ENCODE data around the gene TMEM86B. TPM values are rescaled to one million over a fixed set of nuclear protein-coding genes. Genes with fewer than 3 reads are reported as not detected.

TMEM86B gene
- total and polyA plus RNA-seq, 3 experiments from 2014 or later: 2.9 to 10.3 (median 8.5) TPM

DNA sequence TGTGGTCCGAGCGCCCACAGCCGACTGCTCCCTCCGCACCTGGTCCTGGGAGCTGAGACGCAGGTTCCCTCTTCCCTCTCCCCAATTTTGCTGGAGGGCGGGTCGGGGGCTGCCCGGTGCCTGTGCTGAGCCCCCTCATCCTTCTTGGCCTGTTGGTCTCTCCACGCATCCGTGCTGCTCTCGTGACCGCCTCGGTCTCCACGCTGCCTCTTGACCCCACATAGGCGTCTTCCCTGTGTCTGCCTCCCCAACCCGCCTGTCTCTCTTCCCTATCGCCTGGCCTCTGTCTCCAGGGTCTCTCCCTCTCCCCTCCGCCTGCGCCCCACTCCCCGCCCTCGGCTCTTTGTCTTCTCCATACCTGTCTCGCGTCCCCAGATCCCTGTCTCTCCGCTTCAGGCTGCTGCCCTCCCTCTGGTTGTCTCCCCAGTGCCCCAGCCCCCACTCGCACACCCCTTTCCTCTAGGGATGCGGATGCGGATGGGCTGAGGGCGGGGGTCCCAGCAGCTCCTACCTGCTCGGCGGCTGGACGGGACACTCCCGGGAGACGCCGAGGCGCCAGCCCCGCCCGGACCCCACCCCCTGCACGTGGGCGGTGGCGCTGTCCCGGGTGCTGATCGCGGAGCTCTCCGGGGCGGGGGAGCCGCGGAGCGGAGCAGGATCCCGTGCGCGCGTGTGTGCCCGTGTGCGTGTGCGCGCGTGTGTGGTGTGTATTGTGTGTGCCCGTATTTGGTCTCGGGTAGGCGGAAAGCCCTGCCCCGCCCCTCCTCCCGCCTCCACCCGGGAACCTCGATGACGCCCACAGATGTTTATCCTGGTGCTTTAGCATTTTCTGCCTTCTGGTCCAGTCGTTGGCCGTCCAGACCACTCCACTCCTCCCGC lies 48.7 kb downstream of the TMEM86B start, which contains the start of gene SYT5:
Gene SYT5, minus strand, starts transcription at position 684 of the 879 bp plus-strand sequence. CDS start 1,248 bp downstream, outside the sequence.
- peaks cover 23% of the 10 kb centered on the region for H3K4me1 ChIP-seq (ENCODE audit: insufficient read depth, low read length)
- Mint-ChIP-seq H3K27ac (peak within 1 kb of the TSS; percentile 26 to 97 (median 96)), H3K36me3 (no peaks in the 10 kb centered on the region), H3K4me3 (peak within 1 kb of the TSS; percentile 75 to 92 (median 78)), H3K9me3 (peaks cover 0 to 2% (median 0%) of the 10 kb centered on the region in 5 donors), H3K4me1 (peaks cover 17 to 29% (median 18%) of the 10 kb centered on the region in 3 donors), H3K27me3 (peaks cover 60 to 68% of the 10 kb centered on the region in 2 donors)
- peaks cover 61% of the 10 kb centered on the region for H3K27me3 ChIP-seq (ENCODE audit: insufficient read depth, low read length, poor library complexity, severe bottlenecking)
- H3K36me3 ChIP-seq (ENCODE audit: insufficient read depth, low read length): no peaks in the 10 kb centered on the region
- ChIA-PET POLR2A (interaction anchor here (0.6 to 1.0 kb wide), 2 partner anchors 40 to 1521 kb away, joined by 3 read pairs; no protein-coding TSS in a partner anchor), CTCF (no interaction called here)
- H3K9me3 ChIP-seq (ENCODE audit: low read length): no peaks in the 10 kb centered on the region
- DNase-seq: peak; percentile 37 to 76 (median 52)
- H3K27ac ChIP-seq (ENCODE audit: low read depth, low read length): peak within 1 kb of the TSS; percentile 62
- H3K4me3 ChIP-seq (ENCODE audit: low read length): peak within 1 kb of the TSS; percentile 57

DNA sequence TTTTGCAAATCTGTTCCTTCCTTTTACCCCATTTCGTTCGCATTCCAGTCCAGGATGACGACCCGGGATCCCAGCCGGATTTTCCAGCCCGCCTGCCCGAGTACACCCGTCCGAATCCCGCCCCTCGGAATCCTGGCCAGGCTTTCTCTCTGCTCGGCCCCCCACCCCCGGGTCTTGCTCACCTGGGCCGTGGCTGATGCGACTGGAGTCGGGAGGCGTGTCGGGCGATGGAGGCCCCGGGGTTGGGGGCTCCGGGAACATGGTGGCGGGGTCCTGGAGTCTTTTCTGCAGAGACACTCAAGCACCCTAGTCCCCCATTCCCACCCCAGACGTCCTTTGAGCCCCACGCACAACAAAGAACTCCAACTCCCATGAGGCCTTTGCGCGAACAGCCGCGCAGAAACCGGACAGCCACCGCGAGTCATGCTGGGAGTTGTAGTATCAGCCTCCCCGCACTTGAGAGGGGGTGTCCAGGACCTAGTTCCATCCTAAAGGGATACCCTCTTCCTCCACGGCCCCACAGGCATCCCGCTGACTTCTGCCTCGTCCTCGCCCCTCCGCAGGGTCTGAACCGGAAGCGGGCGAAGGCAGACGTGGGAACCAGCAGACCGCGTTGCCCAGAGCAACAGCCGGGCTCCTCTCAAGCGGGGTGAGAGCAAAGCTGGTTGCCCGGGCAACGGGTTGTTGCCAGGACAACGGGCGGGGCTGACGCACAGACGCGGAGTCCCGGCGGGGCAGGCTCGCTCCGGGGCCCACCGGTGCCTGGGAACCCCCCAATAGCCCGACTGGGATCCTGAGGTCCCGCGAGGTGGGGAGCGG lies 49.6 kb downstream of the TMEM86B start:
- Mint-ChIP-seq H3K4me3 (peak overlapping the region; percentile 75 to 92 (median 78)), H3K27ac (peak overlapping the region; percentile 26 to 97 (median 94)), H3K9me3 (peaks cover 0 to 7% (median 0%) of the 10 kb centered on the region in 5 donors), H3K27me3 (peaks cover 68 to 72% of the 10 kb centered on the region in 2 donors), H3K36me3 (no peaks in the 10 kb centered on the region), H3K4me1 (peaks cover 21 to 36% (median 24%) of the 10 kb centered on the region in 3 donors)
- ChIA-PET POLR2A (interaction anchor here (0.6 kb wide), 2 partner anchors 123 to 1520 kb away, joined by 3 to 4 read pairs; no protein-coding TSS in a partner anchor), CTCF (no interaction called here)
- H3K4me3 ChIP-seq (ENCODE audit: low read length): peak overlapping the region; percentile 57
- H3K4me1 ChIP-seq (ENCODE audit: insufficient read depth, low read length): peaks cover 28% of the 10 kb centered on the region
- peak overlapping the region; percentile 62 for H3K27ac ChIP-seq (ENCODE audit: low read depth, low read length)
- H3K27me3 ChIP-seq (ENCODE audit: insufficient read depth, low read length, poor library complexity, severe bottlenecking): peaks cover 70% of the 10 kb centered on the region
- no peaks in the 10 kb centered on the region for H3K9me3 ChIP-seq (ENCODE audit: low read length)
- peak; percentile 95 to 99 (median 97) for DNase-seq
- no peaks in the 10 kb centered on the region for H3K36me3 ChIP-seq (ENCODE audit: insufficient read depth, low read length)

Other genes with a start within 250 kb of the TMEM86B start
- gene GP6, start 190.5 kb downstream of the TMEM86B start, total RNA-seq: not detected
- 0.21 TPM for gene GP6, start 190.5 kb downstream of the TMEM86B start, polyA plus RNA-seq
- gene RDH13, start 165.6 kb downstream of the TMEM86B start, total RNA-seq: 10 to 100 TPM; 21.4 to 22.2 TPM
- gene RDH13, start 165.6 kb downstream of the TMEM86B start, polyA plus RNA-seq: 15.8 TPM
- gene EPS8L1, start 152.9 kb downstream of the TMEM86B start, total RNA-seq: under 1 TPM; 0.27 to 0.74 TPM
- 0.28 TPM for gene EPS8L1, start 152.9 kb downstream of the TMEM86B start, polyA plus RNA-seq
- 10 to 100 TPM; 95.4 to 98.3 TPM for gene PPP1R12C, start 111.1 kb downstream of the TMEM86B start, total RNA-seq
- 7.7 TPM for gene PPP1R12C, start 111.1 kb downstream of the TMEM86B start, polyA plus RNA-seq
- not detected for gene TNNT1, start 79.6 kb downstream of the TMEM86B start, total RNA-seq
- gene TNNT1, start 79.6 kb downstream of the TMEM86B start, polyA plus RNA-seq: not detected
- not detected for gene TNNI3, start 71.0 kb downstream of the TMEM86B start, total RNA-seq
- not detected for gene TNNI3, start 71.0 kb downstream of the TMEM86B start, polyA plus RNA-seq
- under 1 TPM in 1 of 2 experiments, not detected in 1; 0.27 TPM for gene DNAAF3, start 62.1 kb downstream of the TMEM86B start, total RNA-seq
- not detected for gene DNAAF3, start 62.1 kb downstream of the TMEM86B start, polyA plus RNA-seq
- not detected for gene SYT5, start 48.5 kb downstream of the TMEM86B start, total RNA-seq
- 0.37 TPM for gene SYT5, start 48.5 kb downstream of the TMEM86B start, polyA plus RNA-seq
- gene PTPRH, start 19.3 kb downstream of the TMEM86B start, total RNA-seq: not detected
- gene PTPRH, start 19.3 kb downstream of the TMEM86B start, polyA plus RNA-seq: not detected
- 100 to 1,000 TPM; 216 to 225 TPM for gene PPP6R1, start 30.3 kb upstream of the TMEM86B start, total RNA-seq
- gene PPP6R1, start 30.3 kb upstream of the TMEM86B start, polyA plus RNA-seq: 143 TPM
- gene HSPBP1, start 51.3 kb upstream of the TMEM86B start, total RNA-seq: 10 to 100 TPM; 82.9 to 84.1 TPM
- gene HSPBP1, start 51.3 kb upstream of the TMEM86B start, polyA plus RNA-seq: 46.4 TPM
- gene BRSK1, start 55.2 kb upstream of the TMEM86B start, total RNA-seq: 1 to 10 TPM; 4.1 to 5.7 TPM
- gene BRSK1, start 55.2 kb upstream of the TMEM86B start, polyA plus RNA-seq: 0.82 TPM
- gene TMEM150B, start 96.6 kb upstream of the TMEM86B start, total RNA-seq: under 1 TPM in 1 of 2 experiments, not detected in 1; 0.53 TPM
- gene TMEM150B, start 96.6 kb upstream of the TMEM86B start, polyA plus RNA-seq: not detected
- 10 to 100 TPM; 14.6 to 15.0 TPM for gene KMT5C, start 111.1 kb upstream of the TMEM86B start, total RNA-seq
- 1.6 TPM for gene KMT5C, start 111.1 kb upstream of the TMEM86B start, polyA plus RNA-seq
- not detected for gene COX6B2, start 126.0 kb upstream of the TMEM86B start, total RNA-seq
- not detected for gene COX6B2, start 126.0 kb upstream of the TMEM86B start, polyA plus RNA-seq
- not detected for gene GARIN5B, start 134.5 kb upstream of the TMEM86B start, total RNA-seq
- not detected for gene GARIN5B, start 134.5 kb upstream of the TMEM86B start, polyA plus RNA-seq
- under 1 TPM; 0.27 to 0.37 TPM for gene IL11, start 141.7 kb upstream of the TMEM86B start, total RNA-seq
- gene IL11, start 141.7 kb upstream of the TMEM86B start, polyA plus RNA-seq: not detected
- gene TMEM190, start 148.1 kb upstream of the TMEM86B start, total RNA-seq: not detected
- gene TMEM190, start 148.1 kb upstream of the TMEM86B start, polyA plus RNA-seq: not detected
- 10 to 100 TPM; 13.3 to 14.1 TPM for gene TMEM238, start 155.5 kb upstream of the TMEM86B start, total RNA-seq
- gene TMEM238, start 155.5 kb upstream of the TMEM86B start, polyA plus RNA-seq: 1.9 TPM
- 1,000 to 10,000 TPM; 2,376 to 2,381 TPM for gene RPL28, start 157.2 kb upstream of the TMEM86B start, total RNA-seq
- 615 TPM for gene RPL28, start 157.2 kb upstream of the TMEM86B start, polyA plus RNA-seq
- gene UBE2S, start 179.0 kb upstream of the TMEM86B start, total RNA-seq: 100 to 1,000 TPM; 263 to 291 TPM
- 42.5 TPM for gene UBE2S, start 179.0 kb upstream of the TMEM86B start, polyA plus RNA-seq
- gene SHISA7, start 214.5 kb upstream of the TMEM86B start, total RNA-seq: not detected
- gene SHISA7, start 214.5 kb upstream of the TMEM86B start, polyA plus RNA-seq: not detected
- gene ISOC2, start 232.9 kb upstream of the TMEM86B start, total RNA-seq: 10 to 100 TPM; 33.7 to 38.8 TPM
- 32.0 TPM for gene ISOC2, start 232.9 kb upstream of the TMEM86B start, polyA plus RNA-seq
- not detected for gene C19orf85, start 236.0 kb upstream of the TMEM86B start, total RNA-seq
- gene C19orf85, start 236.0 kb upstream of the TMEM86B start, polyA plus RNA-seq: not detected
- gene ZNF628, start 247.9 kb upstream of the TMEM86B start, total RNA-seq: 1 to 10 TPM; 8.3 to 8.7 TPM
- 0.36 TPM for gene ZNF628, start 247.9 kb upstream of the TMEM86B start, polyA plus RNA-seq

Data from CD8-positive, alpha-beta memory T cell (primary cell).